OCI-LY1 (cell line): ENCODE data around the gene HCK.

Experiments
- H2AFZ ChIP-seq: fragments of 200-600 bp; sonication (generic), shearing (Covaris generic); 2 replicates; pipeline ENCODE4 v1.6.0; 2014; ENCODE audit warnings: antibody characterized with exemption, mild to moderate bottlenecking, low read length
- H3F3A ChIP-seq: fragments of 200-600 bp; sonication (generic), shearing (Covaris generic); 2 replicates; pipeline ENCODE4 v1.6.0; 2014; ENCODE audit warnings: mild to moderate bottlenecking, antibody characterized with exemption, low read length, moderate library complexity; ENCODE audit not compliant: insufficient read depth
- H3K27ac ChIP-seq: fragments of 200-600 bp; sonication (generic); 2 replicates; pipeline ENCODE4 v1.5.1; 2014; ENCODE audit warnings: low read length, mixed run types, mild to moderate bottlenecking, low read depth; ENCODE audit not compliant: poor library complexity, severe bottlenecking
- H3K27me3 ChIP-seq: fragments of 200-600 bp; sonication (generic); 2 replicates; pipeline ENCODE4 v1.6.0; 2014; ENCODE audit warnings: antibody characterized with exemption, mild to moderate bottlenecking, low read length, moderate library complexity; ENCODE audit not compliant: insufficient read depth
- H3K36me3 ChIP-seq: fragments of 200-600 bp; sonication (generic); 2 replicates; pipeline ENCODE4 v1.6.1; 2014; ENCODE audit warnings: mild to moderate bottlenecking, antibody characterized with exemption, low read length, moderate library complexity, mixed read lengths; ENCODE audit not compliant: insufficient read depth
- H3K4me1 ChIP-seq: fragments of 200-600 bp; sonication (generic); 2 replicates; pipeline ENCODE4 v1.5.1; 2014; ENCODE audit warnings: mild to moderate bottlenecking, low read length, moderate library complexity; ENCODE audit not compliant: insufficient read depth, severe bottlenecking
- H3K4me2 ChIP-seq: fragments of 200-600 bp; sonication (generic), shearing (Covaris generic); 2 replicates; pipeline ENCODE4 v1.6.1; 2014; ENCODE audit warnings: low read length
- H3K4me3 ChIP-seq: fragments of 200-600 bp; sonication (generic); 2 replicates; pipeline ENCODE4 v1.5.1; 2014; ENCODE audit warnings: low read length, low read depth, mild to moderate bottlenecking, mixed read lengths; ENCODE audit not compliant: poor library complexity, severe bottlenecking
- H3K79me2 ChIP-seq: fragments of 200-600 bp; shearing (Covaris generic); 2 replicates; pipeline ENCODE4 v1.6.1; 2016; ENCODE audit warnings: mixed run types, low read length, mixed read lengths; ENCODE audit not compliant: insufficient read depth
- H3K9ac ChIP-seq: fragments of 200-600 bp; sonication (generic), shearing (Covaris generic); 2 replicates; pipeline ENCODE4 v1.6.1; 2014; ENCODE audit warnings: mild to moderate bottlenecking, low read length, mixed read lengths
- H3K9me2 ChIP-seq: fragments of 200-600 bp; sonication (generic), shearing (Covaris generic); 2 replicates; pipeline ENCODE4 v1.6.1; 2014; ENCODE audit warnings: low read depth, mild to moderate bottlenecking, low read length, mixed read lengths
- H3K9me3 ChIP-seq: fragments of 200-600 bp; shearing (Covaris generic); 2 replicates; pipeline ENCODE4 v1.6.1; 2014; ENCODE audit warnings: low read length, mixed read lengths
- H4K20me1 ChIP-seq: fragments of 200-600 bp; sonication (generic), shearing (Covaris generic); 2 replicates; pipeline ENCODE4 v1.6.0; 2016; ENCODE audit warnings: mild to moderate bottlenecking, low read length; ENCODE audit not compliant: insufficient read depth
- CTCF ChIP-seq: fragments of 200-600 bp; sonication (generic), shearing (Covaris generic); IDR thresholded peaks from 2 replicates; pipeline ENCODE4 v1.5.1; 2017; ENCODE audit warnings: mild to moderate bottlenecking, antibody characterized with exemption, low read length, moderate library complexity, mixed read lengths
- EZH2 ChIP-seq: fragments of 200-600 bp; sonication (generic), shearing (Covaris generic); IDR thresholded peaks from 2 replicates; pipeline ENCODE4 v1.8.0; 2017; ENCODE audit warnings: borderline replicate concordance, mixed run types, mild to moderate bottlenecking, antibody characterized with exemption, low read length, moderate library complexity, mixed read lengths

The HCK gene

GRCh38 chr20:32062776-32063170 is 10.7 kb downstream of the HCK start:
- H3K79me2 ChIP-seq, result no peaks in the 10 kb centered on the region
- H3K4me1 ChIP-seq, result no peaks in the 10 kb centered on the region
- TF ChIP-seq EZH2 (no peak), CTCF (no peak)
- H3K9ac ChIP-seq, result no peak overlapping the region
- no peaks in the 10 kb centered on the region for H3K9me3 ChIP-seq
- H3K4me2 ChIP-seq, result no peak overlapping the region
- H3K27ac ChIP-seq, result no peak overlapping the region
- no peaks in the 10 kb centered on the region for H3K9me2 ChIP-seq
- no peaks in the 10 kb centered on the region for H4K20me1 ChIP-seq
- peaks cover 8% of the 10 kb centered on the region for H3K27me3 ChIP-seq
- H3K4me3 ChIP-seq, result no peak overlapping the region
- no peaks in the 10 kb centered on the region for H3K36me3 ChIP-seq
- no peak overlapping the region for H2AFZ ChIP-seq
- no peaks in the 10 kb centered on the region for H3F3A ChIP-seq

GRCh38 chr20:32063695-32064094 is 11.7 kb downstream of the HCK start:
- Histone ChIP-seq H4K20me1 (no peaks in the 10 kb centered on the region), H3K36me3 (no peaks in the 10 kb centered on the region), H3K4me1 (no peaks in the 10 kb centered on the region), H3K27ac (no peak overlapping the region), H2AFZ (no peak overlapping the region), H3F3A (no peaks in the 10 kb centered on the region), H3K4me3 (no peak overlapping the region), H3K79me2 (no peaks in the 10 kb centered on the region), H3K9me3 (no peaks in the 10 kb centered on the region), H3K9me2 (no peaks in the 10 kb centered on the region), H3K27me3 (peaks cover 8% of the 10 kb centered on the region), H3K9ac (no peak overlapping the region), H3K4me2 (no peak overlapping the region)
- TF ChIP-seq CTCF (no peak), EZH2 (no peak)

- no peaks in the 10 kb centered on the region for H3F3A ChIP-seq
- H4K20me1 ChIP-seq, result no peaks in the 10 kb centered on the region
- H3K27me3 ChIP-seq, result peaks cover 8% of the 10 kb centered on the region; the same call in 1 of the 2 replicates
- peaks cover 4% of the 10 kb centered on the region for H3K4me1 ChIP-seq
- H3K79me2 ChIP-seq, result no peaks in the 10 kb centered on the region
- no peak overlapping the region for H3K27ac ChIP-seq
- no peak overlapping the region for H3K4me2 ChIP-seq
- H3K36me3 ChIP-seq, result no peaks in the 10 kb centered on the region
- no peak overlapping the region for H2AFZ ChIP-seq
- H3K9me2 ChIP-seq, result no peaks in the 10 kb centered on the region
- TF ChIP-seq CTCF, result no peak
- no peak overlapping the region for H3K9ac ChIP-seq
- no peaks in the 10 kb centered on the region for H3K9me3 ChIP-seq
- H3K4me3 ChIP-seq, result no peak overlapping the region
Measured at GRCh38 chr20:32064667-32065066, 12.6 kb downstream of the HCK start.
